NCI-H82 treated with DMSO at 0.1 percent for 48 hours (cell line): ENCODE results near the gene STARD4.

ENCODE experiments used
- DNase-seq: peaks from one replicate; lab custom pipeline; 2025; ENCODE audit not compliant: unreplicated experiment; lab: John Stamatoyannopoulos, UW

STARD4 gene, protein sequence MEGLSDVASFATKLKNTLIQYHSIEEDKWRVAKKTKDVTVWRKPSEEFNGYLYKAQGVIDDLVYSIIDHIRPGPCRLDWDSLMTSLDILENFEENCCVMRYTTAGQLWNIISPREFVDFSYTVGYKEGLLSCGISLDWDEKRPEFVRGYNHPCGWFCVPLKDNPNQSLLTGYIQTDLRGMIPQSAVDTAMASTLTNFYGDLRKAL

GRCh38 chr5:111512375-111513130 is at the start of gene STARD4:
Gene STARD4 (minus strand): TSS chr5:111512535. CDS start chr5:111507433, 5,102 bp downstream.
- peak; percentile 86 for DNase-seq

GRCh38 chr5:111559680-111560079 is 47.3 kb upstream of the STARD4 start:
- no peak for DNase-seq

- no peak for DNase-seq
These were observed 45.4 kb upstream of the STARD4 start for GRCh38 chr5:111557686-111558085.

- DNase-seq: no peak
These were observed 44.8 kb upstream of the STARD4 start for GRCh38 chr5:111557111-111557510.

GRCh38 chr5:111556501-111556900 is 44.2 kb upstream of the STARD4 start:
- no peak for DNase-seq

- DNase-seq: no peak
These were observed 43.4 kb upstream of the STARD4 start for GRCh38 chr5:111555760-111556159.

- no peak for DNase-seq
These were observed 41.5 kb upstream of the STARD4 start for GRCh38 chr5:111553868-111554267.

GRCh38 chr5:111552896-111553295 is 40.6 kb upstream of the STARD4 start:
- no peak for DNase-seq

GRCh38 chr5:111552492-111552891 is 40.2 kb upstream of the STARD4 start:
- no peak for DNase-seq

DNA sequence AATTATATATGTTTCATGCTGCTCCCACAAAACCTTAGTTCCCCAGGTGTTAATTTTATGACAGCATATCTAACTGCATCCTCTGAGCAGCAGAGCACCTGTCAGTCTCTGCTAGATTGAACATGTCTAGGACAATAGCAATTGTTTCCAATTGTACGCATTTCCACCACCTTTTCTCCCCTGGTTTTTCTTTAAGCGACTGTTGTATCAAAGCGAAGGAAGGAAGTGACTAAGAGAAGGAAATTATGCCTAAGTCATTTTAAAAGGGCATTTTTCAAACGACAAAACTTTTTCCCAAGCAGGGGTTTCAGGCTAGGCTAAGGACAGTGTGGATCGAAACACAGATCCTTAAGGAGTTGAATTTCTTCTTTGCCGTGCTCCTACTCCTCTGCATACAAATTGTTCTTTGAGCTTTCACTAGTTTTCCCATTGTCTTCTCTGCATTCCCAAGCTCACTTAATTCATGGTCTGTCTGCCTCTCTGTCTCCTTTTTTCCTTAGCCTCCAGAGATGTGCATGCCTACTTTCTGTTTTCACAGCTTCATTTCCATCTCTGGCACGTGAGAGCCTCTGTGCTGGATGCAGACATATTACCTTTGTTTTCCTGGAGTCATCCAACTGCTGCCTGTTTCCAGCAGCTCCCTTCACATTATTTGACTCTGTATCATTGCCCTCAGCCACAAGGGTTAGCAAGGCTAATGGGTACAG is 39.4 kb upstream of the STARD4 start:
- DNase-seq: no peak

- no peak for DNase-seq
These were observed 38.8 kb upstream of the STARD4 start for GRCh38 chr5:111551161-111551560.

GRCh38 chr5:111550282-111551020 is 38.1 kb upstream of the STARD4 start:
- DNase-seq: peak; percentile 55

DNA sequence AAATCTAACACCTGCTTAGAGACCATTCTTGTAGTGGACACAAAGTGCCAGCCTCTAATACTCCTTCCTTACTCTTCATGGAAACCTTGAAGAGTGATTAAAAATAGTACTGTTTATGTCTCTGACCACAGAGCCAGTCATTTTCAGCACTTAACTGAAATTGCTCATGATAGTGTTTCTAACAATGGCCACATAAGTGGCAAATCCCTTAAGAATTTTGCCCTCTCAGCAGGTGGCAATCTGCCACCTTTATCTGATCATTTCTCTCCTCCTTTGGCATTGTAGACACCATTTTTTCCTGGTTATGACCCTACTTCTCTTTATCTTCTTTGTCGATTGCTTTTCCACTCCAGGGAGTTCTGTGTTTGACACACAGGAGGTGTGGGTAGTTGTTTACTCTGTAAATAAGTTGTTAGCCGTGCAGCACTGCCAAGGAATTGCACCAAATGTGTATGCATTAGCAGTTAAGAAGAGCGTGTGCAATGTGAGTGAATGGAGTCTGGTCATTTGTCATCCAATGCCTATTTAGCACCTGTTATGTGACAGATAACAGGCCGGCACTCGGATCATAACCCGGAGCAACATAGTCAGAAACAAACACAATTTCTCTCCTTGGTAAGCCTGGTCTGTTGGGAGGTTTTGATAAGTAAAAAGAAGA is 36.8 kb upstream of the STARD4 start:
- no peak for DNase-seq

GRCh38 chr5:111548348-111548950 is 36.1 kb upstream of the STARD4 start:
- DNase-seq: no peak

DNA sequence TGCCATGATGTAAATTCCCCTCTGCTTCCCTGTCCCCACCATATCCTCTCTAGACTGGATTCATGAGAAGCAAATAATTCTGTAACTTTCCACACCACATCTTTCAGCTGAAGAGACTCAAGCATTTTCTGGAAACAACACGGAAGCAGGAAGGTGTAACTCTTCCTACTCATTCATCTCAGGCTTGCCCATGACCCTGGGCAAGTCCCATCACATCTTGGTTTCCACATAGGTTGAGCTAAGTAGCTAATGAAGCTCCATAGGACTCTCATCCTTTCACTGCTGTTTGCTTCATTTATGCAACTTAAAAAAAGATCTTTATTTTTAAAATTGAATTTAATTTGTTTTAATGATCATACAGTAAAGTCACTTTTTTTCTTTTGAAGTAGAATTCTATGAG is 32.7 kb upstream of the STARD4 start:
- no peak for DNase-seq

- DNase-seq: no peak
These were observed 25.0 kb upstream of the STARD4 start for GRCh38 chr5:111537141-111538024.

DNA sequence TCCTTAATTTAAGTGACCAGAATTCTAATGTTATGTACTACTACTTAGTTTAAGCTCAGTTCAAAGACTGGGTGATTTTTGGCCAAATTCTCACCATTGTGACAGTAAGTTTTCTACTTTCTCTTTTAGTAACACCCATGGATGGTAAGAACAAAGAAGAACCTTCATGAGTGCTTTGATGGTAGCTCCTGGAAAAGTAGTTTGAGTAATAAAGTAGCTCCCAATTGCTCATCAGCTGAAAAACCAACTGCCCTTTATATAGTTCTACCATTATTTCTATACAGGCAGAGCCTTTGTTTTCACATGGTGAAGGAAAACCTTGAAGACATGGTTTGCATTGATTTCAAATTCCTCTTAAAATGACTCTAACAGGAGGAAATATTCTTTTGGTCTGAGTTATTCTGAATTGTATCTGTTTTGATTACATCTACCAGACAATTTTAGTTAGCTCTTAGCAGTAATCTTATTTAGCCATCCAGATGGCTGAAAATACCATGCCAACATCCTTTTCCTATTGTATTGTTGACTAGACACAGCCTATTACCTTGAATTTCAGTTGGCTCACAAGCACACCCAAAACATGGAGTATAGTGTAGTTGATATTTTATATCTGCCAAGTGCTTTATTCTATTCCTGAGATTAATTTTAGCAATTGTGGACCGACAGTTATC is 23.7 kb upstream of the STARD4 start:
- no peak for DNase-seq

DNA sequence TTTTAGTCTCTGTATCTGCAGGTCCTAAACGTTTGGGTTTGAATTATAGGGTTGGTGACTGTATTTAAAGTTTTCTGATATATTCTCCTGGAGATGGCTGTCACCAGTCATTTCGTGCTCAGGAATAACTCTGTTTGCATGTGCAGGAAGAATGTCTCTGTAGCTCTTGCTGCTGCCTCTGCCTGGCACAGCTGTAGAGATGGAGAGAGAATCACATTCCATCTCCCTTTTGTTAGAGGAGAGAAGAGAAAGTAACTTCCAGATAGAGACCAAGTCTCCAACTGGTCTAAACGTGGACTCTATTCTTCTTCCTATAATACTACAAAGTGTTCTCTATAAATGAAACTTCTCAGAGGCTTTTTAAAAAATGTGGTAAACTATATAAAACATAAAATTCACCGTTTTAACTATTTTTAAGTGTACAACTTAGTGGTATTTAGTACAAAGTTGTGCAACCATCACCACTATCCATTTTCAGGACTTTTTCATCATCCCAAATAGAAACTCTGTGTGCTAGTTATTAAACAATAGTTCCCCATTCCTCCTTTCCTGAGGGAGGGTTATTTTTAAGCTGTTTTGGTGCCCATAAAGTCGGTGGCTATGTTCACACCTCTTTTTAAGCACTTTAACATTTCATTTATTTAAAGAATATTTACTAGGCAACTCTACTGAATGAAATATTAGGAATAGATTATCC is 20.7 kb upstream of the STARD4 start:
- no peak for DNase-seq
